HG03039 (cell line): ENCODE measurements around the gene ARHGAP42.

Experiments
- ATAC-seq: cut with Tn5 transposase; IDR thresholded peaks from one replicate; pipeline ENCODE4 v1.9.1; 2021; ENCODE audit warnings: mild to moderate bottlenecking, moderate library complexity; ENCODE audit not compliant: unreplicated experiment

Gene ARHGAP42

DNA sequence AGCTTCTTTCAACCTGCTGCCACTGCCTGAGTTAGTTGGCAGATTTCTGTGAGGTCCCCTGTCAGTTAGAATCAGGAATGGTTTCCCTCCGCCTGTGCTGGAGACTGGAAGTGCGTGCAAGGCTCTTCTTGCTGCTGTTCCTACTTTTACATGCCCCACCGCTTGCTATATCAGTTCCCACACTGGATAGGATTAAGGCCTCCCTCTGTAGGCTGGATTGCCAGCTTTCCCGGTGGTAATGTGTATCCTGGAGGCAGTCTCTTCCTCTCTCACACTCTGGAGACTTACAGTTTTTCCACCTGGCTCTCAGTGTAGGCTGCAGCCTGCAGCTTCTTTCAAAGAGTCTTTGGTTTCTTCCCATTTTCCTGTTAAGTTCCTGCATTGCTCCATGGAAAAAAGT, 66.5 kb downstream of the ARHGAP42 start:
- ATAC-seq: no peak

DNA sequence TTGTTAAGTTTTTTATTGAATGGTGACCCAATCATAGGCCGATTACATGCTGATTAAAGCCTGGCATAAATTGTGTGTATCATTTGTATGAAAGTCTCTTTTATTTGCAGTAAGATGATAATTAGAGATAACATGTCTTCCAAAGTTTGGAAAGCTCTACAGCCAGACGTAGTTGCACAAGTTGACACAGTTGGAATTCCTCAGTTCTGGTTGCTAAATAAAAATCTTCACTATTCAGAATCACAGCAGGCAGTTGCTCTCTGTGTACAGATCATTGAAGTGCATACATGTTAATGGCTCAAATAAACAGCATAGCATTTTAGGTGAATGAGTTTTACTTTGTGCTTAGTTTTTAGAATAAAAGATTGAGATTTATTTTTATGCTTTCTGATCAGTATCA, 69.5 kb downstream of the ARHGAP42 start:
- ATAC-seq: no peak

DNA sequence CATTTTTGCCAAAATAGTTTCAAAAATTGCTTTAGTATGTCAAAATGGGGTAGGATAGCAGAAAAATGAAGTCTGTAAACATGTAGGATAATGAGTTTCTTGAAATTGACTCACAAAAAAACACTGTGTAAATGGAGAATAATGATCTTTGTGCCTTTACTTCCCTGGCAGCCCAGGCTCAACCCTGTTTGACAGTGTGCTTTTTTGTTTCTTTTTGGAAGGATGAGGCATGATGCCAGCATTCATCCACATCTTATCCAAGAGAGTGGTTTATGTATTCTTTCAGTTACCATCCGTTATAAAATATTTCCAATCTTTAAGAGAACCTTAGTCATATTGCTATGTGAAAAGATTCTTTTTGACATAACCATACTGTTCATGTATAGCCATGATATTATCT, 70.6 kb downstream of the ARHGAP42 start:
- ATAC-seq: no peak

DNA sequence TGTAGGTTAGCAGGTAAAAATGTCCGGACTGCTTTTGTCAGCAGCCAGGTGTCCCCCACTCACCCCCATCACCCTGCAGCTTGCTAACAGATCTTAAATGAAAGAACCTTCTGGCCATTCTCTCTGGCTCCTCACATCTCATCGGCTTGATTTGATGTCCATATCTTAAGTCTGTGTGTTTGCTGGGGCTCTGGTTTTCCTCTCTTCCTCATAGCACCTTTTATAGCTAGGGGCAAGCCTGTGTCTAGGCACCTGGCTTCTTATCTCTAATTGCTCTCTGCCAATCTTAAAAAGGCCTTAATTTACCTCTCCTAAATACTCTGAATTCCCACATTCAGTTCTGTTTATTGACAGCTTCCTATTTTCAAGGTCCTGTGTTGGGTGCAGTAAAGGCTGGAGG, 72.0 kb downstream of the ARHGAP42 start:
- no peak for ATAC-seq

DNA sequence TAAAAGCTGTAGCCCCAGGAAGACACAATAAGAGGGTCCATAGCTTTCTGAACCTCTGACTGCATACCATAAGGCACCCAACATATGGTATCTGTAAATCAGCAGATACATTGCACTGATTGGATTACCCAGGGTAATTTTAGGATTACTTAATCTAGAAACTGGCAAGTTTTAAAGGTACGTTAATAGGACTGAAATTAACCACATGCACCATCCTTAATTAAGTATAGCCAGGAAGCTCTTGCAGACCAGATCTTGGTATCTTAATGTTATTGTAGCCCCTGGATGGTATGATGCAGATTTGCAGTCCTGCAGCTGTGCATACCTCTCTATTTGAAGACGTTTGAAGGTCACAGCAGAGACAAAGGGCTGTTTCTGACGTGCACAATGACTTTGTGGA, 72.8 kb downstream of the ARHGAP42 start:
- no peak for ATAC-seq

DNA sequence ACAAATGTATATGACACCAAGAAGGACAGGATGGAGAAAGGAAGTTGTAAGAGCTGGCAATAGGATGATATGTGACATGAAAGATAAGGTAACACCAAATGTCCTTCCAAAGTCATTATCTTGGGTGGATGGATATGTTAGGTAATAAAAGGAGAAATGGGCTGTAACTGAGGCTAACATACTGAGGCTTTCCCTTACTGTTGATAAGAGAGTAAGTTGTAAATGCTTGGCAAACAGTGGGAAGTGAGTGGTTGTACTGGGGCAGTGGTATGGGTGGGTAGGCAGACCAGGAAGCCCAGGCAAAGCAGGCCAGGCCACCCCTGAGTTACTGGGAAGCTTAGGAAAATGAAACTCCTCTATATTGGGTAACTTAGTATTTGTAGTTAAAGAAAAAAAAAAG, 73.7 kb downstream of the ARHGAP42 start:
- ATAC-seq: no peak

DNA sequence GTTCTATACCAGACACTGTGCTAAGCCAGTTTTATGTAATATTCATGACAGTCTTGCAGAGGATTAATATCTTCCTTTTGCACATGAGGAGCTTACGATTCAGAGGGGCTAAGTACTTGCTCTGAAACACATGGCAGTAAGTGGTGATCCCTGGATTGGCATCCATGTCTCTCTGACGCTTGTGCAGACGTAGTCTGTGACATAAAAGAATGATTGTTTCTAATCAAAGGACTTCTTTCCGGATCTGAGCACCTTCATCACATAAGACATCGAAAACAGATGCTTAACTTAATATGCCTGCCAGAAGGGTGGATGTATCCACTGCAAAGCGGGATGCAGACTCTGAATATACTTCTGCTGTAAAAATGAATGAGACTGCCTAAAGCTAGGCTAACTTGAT, 74.8 kb downstream of the ARHGAP42 start:
- no peak for ATAC-seq

DNA sequence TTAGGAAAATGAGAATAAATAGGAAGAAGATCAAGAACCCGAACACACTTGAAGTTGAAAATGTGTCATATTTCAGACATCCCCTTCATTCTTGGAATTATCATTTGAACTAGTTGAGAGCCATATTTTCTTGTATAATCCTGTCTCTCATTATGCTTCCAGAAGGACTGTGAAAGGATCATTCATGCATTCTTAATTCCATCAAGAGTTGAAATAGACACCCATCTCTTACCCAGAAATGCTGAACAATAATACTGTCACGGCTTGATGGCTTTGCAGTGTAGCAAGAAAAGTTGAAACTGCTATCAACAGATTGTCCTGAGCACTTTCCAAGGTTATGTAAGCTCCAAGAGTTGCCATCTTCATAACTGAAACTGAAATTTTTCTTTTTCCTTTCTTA, 79.7 kb downstream of the ARHGAP42 start:
- no peak for ATAC-seq

DNA sequence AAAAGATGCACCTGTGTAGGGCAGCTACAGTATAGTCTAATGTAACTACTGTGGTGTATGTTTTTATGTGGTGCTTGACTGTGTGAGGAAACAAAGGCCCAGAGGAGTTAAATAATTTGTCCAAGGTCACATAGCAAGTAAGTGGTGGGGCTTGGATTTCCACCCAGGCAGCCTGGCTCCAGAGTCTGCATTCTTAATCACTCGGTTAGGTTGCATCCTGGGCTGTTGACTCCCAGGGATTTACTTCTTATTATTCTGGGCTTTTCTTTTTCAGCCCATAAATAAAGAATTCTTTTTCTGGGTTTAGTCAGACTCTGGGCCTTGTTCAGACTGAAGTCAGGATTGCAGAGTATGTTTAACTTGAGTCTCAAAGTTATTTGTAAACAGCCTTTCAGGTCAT, 82.1 kb downstream of the ARHGAP42 start:
- no peak for ATAC-seq

DNA sequence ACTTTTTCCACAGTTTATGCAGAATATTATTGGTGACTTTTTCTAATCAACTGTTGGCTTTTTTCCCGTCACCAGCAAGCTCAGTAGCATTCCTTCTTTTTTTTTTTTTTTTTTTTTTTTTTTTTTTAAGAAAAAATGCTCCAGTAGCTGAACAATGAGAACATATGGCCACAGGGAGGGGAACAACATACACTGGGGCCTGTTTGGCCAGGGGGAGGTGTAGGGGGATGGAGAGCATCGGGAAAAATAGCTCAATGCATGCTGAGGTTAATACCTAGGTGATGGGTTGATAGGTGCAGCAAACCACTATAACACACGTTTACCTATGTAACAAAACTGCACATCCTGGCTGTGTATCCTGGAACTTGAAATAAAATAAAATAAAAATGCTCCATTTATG, 82.5 kb downstream of the ARHGAP42 start:
- ATAC-seq: no peak

DNA sequence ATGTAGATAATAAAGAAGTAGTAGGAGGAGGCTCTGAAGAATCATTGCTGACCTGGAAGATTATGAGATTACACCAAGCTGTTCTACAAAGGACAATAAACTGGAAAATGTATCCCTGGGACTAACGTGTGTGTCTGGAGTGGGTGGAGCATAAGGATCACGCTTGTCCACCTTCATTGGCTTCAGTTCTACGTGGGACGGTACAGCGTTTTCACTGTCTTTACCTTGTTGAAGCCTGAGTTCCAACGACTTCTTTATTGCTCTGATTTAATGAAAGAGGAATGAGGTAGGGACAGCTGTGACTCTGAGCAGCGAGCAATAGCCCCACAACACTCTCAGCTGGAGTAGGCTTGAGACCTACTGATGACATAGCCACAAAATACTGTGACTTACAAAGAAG, 87.0 kb downstream of the ARHGAP42 start:
- no peak for ATAC-seq

DNA sequence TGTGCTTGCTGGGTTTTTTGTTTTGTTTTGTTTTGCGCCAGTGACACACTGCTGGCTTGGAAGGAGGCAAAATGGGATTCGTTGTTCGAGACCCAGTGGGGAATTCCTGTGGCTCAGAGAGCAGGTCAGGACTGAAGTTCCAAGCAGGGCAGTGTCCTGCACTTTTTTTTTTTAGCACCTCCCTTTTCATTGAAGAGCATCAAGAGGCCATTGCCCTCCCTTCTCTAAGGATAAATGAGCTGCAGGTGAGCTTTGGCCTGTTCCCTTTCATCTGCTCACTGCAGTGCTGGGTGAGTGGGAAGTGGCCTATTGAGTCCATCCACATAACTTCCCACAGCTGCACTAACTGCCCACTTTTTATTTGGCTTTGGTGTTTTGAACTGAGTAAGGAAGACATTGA, 87.8 kb downstream of the ARHGAP42 start:
- no peak for ATAC-seq

DNA sequence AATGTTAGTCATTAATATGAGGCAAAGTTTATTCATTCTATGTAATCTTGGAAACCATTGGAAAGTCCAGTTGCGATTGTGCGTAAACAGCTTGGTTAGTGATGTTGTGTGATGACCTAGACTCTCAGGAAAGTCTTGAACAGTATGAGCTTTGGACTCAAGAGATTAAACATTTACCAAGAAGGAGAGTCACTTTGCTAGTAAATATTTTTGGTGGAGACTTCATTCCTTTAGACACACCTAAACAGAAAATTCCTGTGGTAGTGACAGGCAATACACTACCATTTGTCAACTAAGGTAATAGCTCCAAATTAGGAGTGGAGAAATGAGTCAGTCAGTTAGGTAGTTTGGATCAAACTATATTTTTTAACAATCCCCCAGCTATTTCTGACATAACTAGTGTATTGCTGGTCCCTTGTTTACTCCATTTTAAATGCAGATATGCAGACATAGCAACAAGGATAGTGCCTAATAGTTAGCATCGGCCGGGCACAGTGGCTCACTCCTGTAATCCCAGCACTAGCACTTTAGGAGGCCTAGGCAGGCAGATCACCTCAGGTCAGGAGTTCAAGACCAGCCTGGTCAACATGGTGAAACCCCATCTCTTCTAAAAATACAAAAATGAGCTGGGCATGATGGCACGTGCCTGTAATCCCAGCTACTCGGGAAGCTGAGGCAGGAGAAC, 89.3 kb downstream of the ARHGAP42 start:
- ATAC-seq: no peak

DNA sequence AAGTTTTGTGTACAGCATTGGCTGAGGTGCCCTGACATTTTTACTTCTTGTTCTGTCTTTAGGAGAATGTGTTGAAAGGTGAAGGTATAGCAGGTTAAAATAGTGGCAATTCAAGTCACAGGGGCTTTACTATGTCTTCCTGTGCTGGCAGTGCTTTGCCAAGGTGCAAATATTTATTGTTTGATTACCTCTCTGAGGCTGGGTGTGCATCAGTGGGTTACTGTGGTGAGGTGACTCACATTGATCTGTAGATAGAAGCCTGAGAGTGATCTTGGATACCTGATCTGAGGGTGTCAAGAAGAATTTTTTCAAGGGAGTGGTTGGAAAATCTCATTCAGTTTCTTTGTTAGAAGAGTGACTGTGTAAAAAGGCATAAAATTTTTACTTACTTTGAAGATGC, 90.0 kb downstream of the ARHGAP42 start:
- ATAC-seq: no peak

DNA sequence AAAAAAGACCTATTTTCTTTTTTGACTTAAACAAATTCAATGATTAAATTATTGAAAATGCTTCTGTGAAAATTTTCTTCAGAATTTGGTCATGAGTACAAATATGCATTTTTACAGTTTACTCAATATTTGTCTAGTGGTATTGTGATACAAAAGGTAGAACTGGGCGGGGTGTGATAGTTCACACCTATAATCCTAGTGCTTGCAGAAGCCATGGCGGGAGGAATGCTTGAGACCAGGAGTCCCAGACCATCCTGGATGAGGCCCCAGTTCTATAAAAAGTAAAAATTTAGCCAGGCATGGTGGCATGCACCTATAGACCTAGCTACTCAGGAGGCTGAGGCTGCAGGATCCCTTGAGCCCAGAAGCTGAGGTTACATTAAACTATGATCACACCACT, 90.6 kb downstream of the ARHGAP42 start:
- no peak for ATAC-seq

DNA sequence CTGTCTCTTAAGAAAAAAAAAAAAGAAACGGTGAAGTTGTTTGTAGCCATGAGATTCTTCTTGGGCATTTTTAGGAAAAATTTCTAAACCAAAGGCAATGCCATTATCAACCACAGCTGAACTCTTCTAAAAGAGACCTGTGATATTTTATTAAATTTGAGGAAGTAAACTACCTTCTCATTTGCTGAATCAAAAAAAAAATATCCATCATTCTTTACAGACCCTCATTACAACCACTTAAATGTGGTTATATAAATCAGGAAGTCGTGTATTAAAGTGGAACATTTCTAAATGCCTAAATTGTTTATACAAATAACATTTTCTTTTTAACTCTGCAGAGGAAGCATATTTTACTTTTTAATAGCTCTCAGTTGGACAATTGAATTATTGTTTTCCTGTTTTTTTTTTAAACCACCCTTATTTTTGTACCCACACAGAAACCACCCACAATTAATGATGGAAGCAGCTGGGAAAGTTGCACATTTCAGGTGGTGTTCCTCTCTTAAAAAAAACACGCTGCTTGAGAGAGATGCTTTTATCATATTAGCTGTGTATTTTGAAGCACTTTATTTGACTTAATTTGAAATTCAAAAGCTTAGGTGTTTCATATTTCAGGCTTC, 91.2 kb downstream of the ARHGAP42 start:
- no peak for ATAC-seq

DNA sequence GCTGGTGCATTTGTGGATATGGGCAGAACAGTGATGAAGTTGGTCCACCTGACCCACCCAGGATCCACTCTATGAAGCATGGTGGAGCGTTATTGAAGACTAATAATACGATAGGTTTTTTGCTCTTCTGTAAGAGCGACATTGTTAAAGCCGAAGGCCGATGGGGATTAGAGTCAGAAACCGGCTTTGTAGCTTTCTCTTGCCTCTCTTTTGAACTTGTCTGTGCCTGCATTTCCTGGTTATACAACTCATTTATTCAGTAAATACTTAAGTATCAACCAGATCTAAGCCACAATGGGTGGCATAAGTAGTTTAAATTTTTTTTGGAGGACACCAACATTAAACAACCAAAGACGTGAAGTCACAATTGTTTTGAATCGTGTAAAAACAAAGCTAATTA, 93.4 kb downstream of the ARHGAP42 start:
- no peak for ATAC-seq

DNA sequence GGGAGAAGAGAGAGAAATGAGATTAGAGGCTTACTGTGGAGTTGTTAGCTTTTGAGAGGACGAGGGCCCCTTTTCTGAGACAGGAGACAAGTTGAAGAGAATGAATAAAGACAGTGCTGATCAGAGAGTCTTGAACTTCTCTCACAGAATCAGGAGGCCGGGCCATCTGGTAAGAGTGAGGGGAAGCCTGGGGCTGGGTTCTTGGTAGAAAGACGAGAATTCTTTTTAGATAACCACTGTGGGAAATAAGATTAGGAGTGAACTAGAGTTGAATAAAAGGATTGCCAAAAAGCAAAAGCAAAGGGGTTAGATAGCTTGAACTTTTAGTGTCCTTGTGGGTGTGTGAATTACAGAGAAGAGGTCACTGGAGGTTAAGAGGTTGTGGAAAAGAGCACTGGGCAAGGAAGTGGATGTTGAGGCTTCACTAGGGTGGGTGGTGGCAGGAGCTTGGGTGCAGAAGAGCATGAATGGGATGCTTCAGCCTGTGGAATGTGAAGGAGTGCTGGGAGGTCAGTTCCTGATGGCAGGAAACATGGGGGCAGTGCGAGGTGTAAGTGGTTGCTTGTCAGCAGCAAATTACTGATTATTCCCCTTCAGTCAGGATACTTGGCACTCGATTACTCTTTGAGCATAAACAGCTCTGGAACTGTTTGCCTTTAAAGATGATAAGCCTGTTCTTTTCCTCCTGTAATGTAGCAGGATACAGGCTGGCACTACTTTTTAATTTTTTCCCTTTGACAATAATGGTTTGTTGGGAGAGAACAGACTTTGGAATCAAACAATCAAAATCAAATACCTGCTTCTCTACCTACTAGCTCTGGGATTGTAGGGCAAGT, 98.3 kb downstream of the ARHGAP42 start:
- no peak for ATAC-seq

DNA sequence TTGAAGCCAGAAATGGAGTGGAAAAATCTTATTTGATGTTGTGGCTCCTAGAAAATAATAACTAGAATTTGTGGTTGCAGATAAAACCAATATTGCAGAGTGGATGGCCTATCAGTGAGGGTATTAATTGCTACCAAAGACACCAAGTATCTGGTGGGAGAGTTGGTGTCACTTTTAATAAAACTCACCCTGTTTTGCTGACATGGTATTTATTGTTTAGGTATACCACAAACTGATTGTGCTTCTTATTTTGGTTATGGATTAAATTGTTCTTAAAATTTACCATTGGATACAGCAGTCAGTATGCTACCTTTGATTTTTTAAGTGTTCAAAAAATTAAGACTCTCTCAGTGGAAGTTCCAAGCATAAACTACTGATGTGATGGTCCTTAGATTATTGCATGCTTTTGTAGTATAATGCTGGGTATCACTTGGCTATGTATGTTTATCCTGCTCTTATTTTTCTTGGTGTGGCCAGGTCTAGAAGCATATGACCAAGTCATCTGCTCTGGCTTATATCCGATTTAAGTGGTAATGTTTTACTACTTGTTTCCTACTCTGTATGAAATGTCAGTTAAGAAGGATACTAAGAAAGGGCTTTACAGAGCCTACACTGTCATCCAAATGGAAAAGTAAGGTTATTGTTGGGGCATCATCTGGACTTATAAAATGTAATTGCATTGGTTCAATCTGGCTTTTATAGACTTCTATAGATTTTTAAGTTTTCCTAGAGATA, 101.6 kb downstream of the ARHGAP42 start:
- no peak for ATAC-seq

DNA sequence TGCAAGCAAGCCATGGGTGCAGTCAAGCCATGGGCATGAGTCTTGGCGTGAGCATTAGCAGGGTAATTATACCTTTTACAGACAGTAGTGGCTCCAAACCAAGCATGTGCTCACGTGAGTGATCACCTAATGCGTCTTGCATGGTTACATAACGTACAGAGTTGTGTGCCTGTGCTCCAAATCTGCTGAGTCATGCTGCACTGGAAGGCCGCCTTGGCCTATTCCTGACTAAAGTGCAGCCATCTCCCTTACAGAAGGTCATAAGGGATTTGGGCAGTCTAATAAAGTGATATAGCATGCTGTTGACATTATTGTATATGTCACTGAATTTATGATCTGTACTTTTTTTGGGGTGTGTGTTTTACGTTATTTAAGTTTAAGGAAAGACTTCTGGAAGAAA, 102.4 kb downstream of the ARHGAP42 start:
- ATAC-seq: no peak

DNA sequence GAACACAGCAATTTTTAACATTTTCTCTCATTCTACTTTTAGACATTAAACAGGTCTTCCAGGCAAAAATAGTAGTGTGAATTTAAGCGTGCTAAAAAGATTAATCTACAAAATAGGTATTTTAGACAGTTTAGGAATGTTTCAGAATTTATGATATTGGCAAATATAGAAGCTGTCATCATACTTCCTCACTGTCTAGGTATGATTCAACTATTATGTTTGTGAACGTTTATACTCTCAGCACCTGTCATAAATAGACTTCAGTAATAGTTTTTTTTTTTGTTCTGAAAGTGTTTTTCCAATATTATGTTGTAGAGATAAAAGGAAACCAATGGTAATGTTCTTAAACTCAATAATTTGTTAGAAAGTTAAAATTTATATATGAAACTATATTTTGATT, 103.0 kb downstream of the ARHGAP42 start:
- no peak for ATAC-seq
